Astrocyte (in vitro differentiated cells and primary cell): ENCODE results near the gene FGFR3. TPM values are rescaled to one million over a fixed set of nuclear protein-coding genes. Genes with fewer than 3 reads are reported as not detected.

Source experiments
- DNase-seq: peaks from one replicate; pipeline ENCODE4 v3.0.0-alpha.2; 2010; ENCODE audit warnings: low read depth
- FAIRE-seq: peaks from 2 replicates; lab custom pipeline; 2011; peaks lifted over from hg19 to GRCh38; lab: Jason Lieb, UNC
- H2AFZ ChIP-seq: 2 replicates; pipeline ENCODE4 v1.6.0; 2012; ENCODE audit warnings: low read depth, low read length, inconsistent platforms
- H3K27ac ChIP-seq: 2 replicates; pipeline ENCODE4 v1.5.1; 2011; ENCODE audit warnings: low read depth, low read length, inconsistent platforms
- H3K27me3 ChIP-seq: 2 replicates; pipeline ENCODE4 v1.6.0; 2011; ENCODE audit warnings: low read length, inconsistent platforms; ENCODE audit not compliant: insufficient read depth
- H3K36me3 ChIP-seq: 2 replicates; pipeline ENCODE4 v1.5.1; 2011; ENCODE audit warnings: low read length, inconsistent platforms; ENCODE audit not compliant: insufficient read depth
- H3K4me1 ChIP-seq: 2 replicates; pipeline ENCODE4 v1.5.1; 2011; ENCODE audit warnings: low read length, inconsistent platforms; ENCODE audit not compliant: insufficient read depth
- H3K4me2 ChIP-seq: 2 replicates; pipeline ENCODE4 v1.6.0; 2012; ENCODE audit warnings: low read length, inconsistent platforms
- H3K4me3 ChIP-seq: 2 replicates; pipeline ENCODE4 v1.5.1; 2011; ENCODE audit warnings: low read depth, mild to moderate bottlenecking, low read length, inconsistent platforms; ENCODE audit not compliant: insufficient read depth
- H3K79me2 ChIP-seq: 2 replicates; pipeline ENCODE4 v1.6.0; 2012; ENCODE audit warnings: mild to moderate bottlenecking, low read length, inconsistent platforms; ENCODE audit not compliant: insufficient read depth
- H3K9ac ChIP-seq: 2 replicates; pipeline ENCODE4 v1.6.0; 2012; ENCODE audit warnings: mild to moderate bottlenecking, low read length, inconsistent platforms
- H3K9me3 ChIP-seq: 2 replicates; pipeline ENCODE4 v1.5.1; 2012; ENCODE audit warnings: low read depth, mild to moderate bottlenecking, low read length, inconsistent platforms; ENCODE audit not compliant: insufficient read depth
- H4K20me1 ChIP-seq: 2 replicates; pipeline ENCODE4 v1.6.0; 2012; ENCODE audit warnings: low read length, inconsistent platforms; ENCODE audit not compliant: insufficient read depth
- H3K27ac Mint-ChIP-seq: one replicate; pipeline ENCODE4 v1.8.0; 2021; ENCODE audit warnings: mild to moderate bottlenecking, mixed read lengths; ENCODE audit not compliant: unreplicated experiment
- H3K27me3 Mint-ChIP-seq: one replicate; pipeline ENCODE4 v1.8.0; 2021; ENCODE audit warnings: low read depth, mixed read lengths; ENCODE audit not compliant: unreplicated experiment
- H3K36me3 Mint-ChIP-seq: one replicate; pipeline ENCODE4 v1.8.0; 2021; ENCODE audit warnings: low read depth, mixed read lengths; ENCODE audit not compliant: unreplicated experiment
- H3K4me1 Mint-ChIP-seq: one replicate; pipeline ENCODE4 v1.8.0; 2021; ENCODE audit warnings: low read depth, mixed read lengths; ENCODE audit not compliant: unreplicated experiment
- H3K4me3 Mint-ChIP-seq: one replicate; pipeline ENCODE4 v1.8.0; 2021; ENCODE audit warnings: mild to moderate bottlenecking, moderate library complexity, mixed read lengths; ENCODE audit not compliant: unreplicated experiment
- H3K9me3 Mint-ChIP-seq: one replicate; pipeline ENCODE4 v1.8.0; 2021; ENCODE audit warnings: mild to moderate bottlenecking, mixed read lengths; ENCODE audit not compliant: unreplicated experiment
- CTCF ChIP-seq: IDR thresholded peaks from 2 replicates; pipeline ENCODE4 v1.5.1; 2011; ENCODE audit warnings: low read depth, mild to moderate bottlenecking, inconsistent platforms, low read length, moderate library complexity; ENCODE audit not compliant: insufficient read depth
- EZH2 ChIP-seq: IDR thresholded peaks from 2 replicates; pipeline ENCODE4 v1.6.1; 2012; ENCODE audit warnings: mild to moderate bottlenecking, low read length, inconsistent platforms; ENCODE audit not compliant: insufficient read depth
- total RNA-seq: library from RNA; stranded (reverse); gene quantifications from 2 replicates; pipeline ENCODE4 v1.2.1, GENCODE V29; 2021

The FGFR3 gene
- total RNA-seq, 1 donor from 2014 or later: 3.9 TPM

- H3K27me3 ChIP-seq: peaks cover under 1% of the 10 kb centered on the region
- DNase-seq (no peak), FAIRE-seq (no peak)
- Mint-ChIP-seq H3K27ac (no peak overlapping the region), H3K4me3 (no peak overlapping the region), H3K36me3 (no peaks in the 10 kb centered on the region), H3K9me3 (no peaks in the 10 kb centered on the region), H3K4me1 (no peaks in the 10 kb centered on the region), H3K27me3 (peaks cover 16% of the 10 kb centered on the region)
- no peak overlapping the region for H3K4me2 ChIP-seq
- H3K9ac ChIP-seq: no peak overlapping the region
- no peaks in the 10 kb centered on the region for H3K79me2 ChIP-seq
- H4K20me1 ChIP-seq: peaks cover 4% of the 10 kb centered on the region
- no peaks in the 10 kb centered on the region for H3K4me1 ChIP-seq
- no peaks in the 10 kb centered on the region for H3K36me3 ChIP-seq
- no peak overlapping the region for H2AFZ ChIP-seq
- H3K27ac ChIP-seq: no peak overlapping the region
- no peak overlapping the region for H3K4me3 ChIP-seq
- H3K9me3 ChIP-seq: no peaks in the 10 kb centered on the region
- TF ChIP-seq EZH2 (no peak), CTCF (no peak)
These were observed 7.7 kb downstream of the FGFR3 start for GRCh38 chr4:1800805-1801204.

- no peaks in the 10 kb centered on the region for H3K79me2 ChIP-seq
- H3K4me1 ChIP-seq: no peaks in the 10 kb centered on the region
- no peaks in the 10 kb centered on the region for H3K27me3 ChIP-seq
- FAIRE-seq (no peak), DNase-seq (no peak)
- no peaks in the 10 kb centered on the region for H4K20me1 ChIP-seq
- H3K9ac ChIP-seq: no peak overlapping the region
- no peak overlapping the region for H2AFZ ChIP-seq
- no peak for TF ChIP-seq CTCF
- TF ChIP-seq EZH2: no peak
- Mint-ChIP-seq H3K4me1 (no peaks in the 10 kb centered on the region), H3K27me3 (peaks cover 10% of the 10 kb centered on the region), H3K36me3 (no peaks in the 10 kb centered on the region), H3K27ac (no peak overlapping the region), H3K4me3 (no peak overlapping the region), H3K9me3 (no peaks in the 10 kb centered on the region)
- no peak overlapping the region for H3K4me2 ChIP-seq
- no peak overlapping the region for H3K27ac ChIP-seq
- H3K9me3 ChIP-seq: no peaks in the 10 kb centered on the region
- no peaks in the 10 kb centered on the region for H3K36me3 ChIP-seq
- no peak overlapping the region for H3K4me3 ChIP-seq
These were observed 8.3 kb downstream of the FGFR3 start for GRCh38 chr4:1801286-1801958.

GRCh38 chr4:1802151-1802715 lies 9.1 kb downstream of the FGFR3 start:
- Histone ChIP-seq H4K20me1 (no peaks in the 10 kb centered on the region), H3K27me3 (no peaks in the 10 kb centered on the region), H3K9ac (no peak overlapping the region), H3K4me3 (no peak overlapping the region), H3K27ac (no peak overlapping the region), H3K36me3 (no peaks in the 10 kb centered on the region), H2AFZ (no peak overlapping the region), H3K9me3 (no peaks in the 10 kb centered on the region), H3K79me2 (no peaks in the 10 kb centered on the region), H3K4me2 (no peak overlapping the region), H3K4me1 (no peaks in the 10 kb centered on the region)
- no peak overlapping the region for H3K27ac Mint-ChIP-seq
- H3K27me3 Mint-ChIP-seq: peaks cover 5% of the 10 kb centered on the region
- H3K4me1 Mint-ChIP-seq: no peaks in the 10 kb centered on the region
- H3K36me3 Mint-ChIP-seq: no peaks in the 10 kb centered on the region
- H3K9me3 Mint-ChIP-seq: no peaks in the 10 kb centered on the region
- H3K4me3 Mint-ChIP-seq: no peak overlapping the region
- TF ChIP-seq EZH2 (no peak), CTCF (no peak)
- DNase-seq: no peak
- no peak for FAIRE-seq
